ENCODE data around the gene C20orf204. TPM values are rescaled to one million over a fixed set of nuclear protein-coding genes. Genes with fewer than 3 reads are reported as not detected.

Gene C20orf204
- total and polyA plus RNA-seq, 2 donors (not counting 3 experiments of a cell fraction or from before 2014, with no cell fraction given): 2.8 to 5.8 TPM

- no peak for DNase-seq (ENCODE audit: low read depth, low spot score)
- CTCF ChIA-PET: interaction anchor here (1.2 to 1.5 kb wide), 3 partner anchors 18 to 33 kb away, joined by 3 to 5 read pairs (median 5); no protein-coding TSS in a partner anchor
- Histone ChIP-seq H3K9me1 (replicated peaks; ENCODE audit: control insufficient read depth, extremely low read depth, insufficient read depth, low read length) (no peaks in the 10 kb centered on the region), H3K36me3 (ENCODE audit: control insufficient read depth in 2 of 2, extremely low read depth in 1 of 2, insufficient read depth in 2 of 2, low read length in 2 of 2) (peaks cover 0 to 21% of the 10 kb centered on the region in 2 experiments), H3K4me1 (ENCODE audit: control insufficient read depth, extremely low read depth, insufficient read depth, low read length) (no peaks in the 10 kb centered on the region), H3K4me3 (replicated peaks in 1 of 3; ENCODE audit: insufficient read depth in 1 of 3, low read depth in 1 of 3, low read length in 3 of 3) (no peak overlapping the region), H3K9me3 (replicated peaks; ENCODE audit: control insufficient read depth, insufficient read depth, low read length) (no peaks in the 10 kb centered on the region), H3K79me2 (ENCODE audit: control insufficient read depth, insufficient read depth, low read length) (no peaks in the 10 kb centered on the region), H3K27ac (ENCODE audit: insufficient read depth, low read depth, low read length) (no peak overlapping the region), H4K20me1 (replicated peaks; ENCODE audit: control insufficient read depth, extremely low read depth, insufficient read depth, low read length) (no peaks in the 10 kb centered on the region), H3K4me2 (ENCODE audit: insufficient read depth, low read length) (no peak overlapping the region), H3K9ac (replicated peaks; ENCODE audit: extremely low read depth, insufficient read depth, low read length) (no peak overlapping the region), H2AFZ (ENCODE audit: low read depth, low read length) (no peak overlapping the region), H3K27me3 (ENCODE audit: control insufficient read depth in 2 of 2, insufficient read depth in 2 of 2, low read length in 2 of 2) (no peaks in the 10 kb centered on the region)
- no TSS peak for BruUV-seq (replicated peaks)
- POLR2A ChIA-PET: interaction anchor here (0.7 kb wide), 1 partner anchor 48 kb away, joined by 6 read pairs; no protein-coding TSS in a partner anchor
- TF ChIP-seq POLR2AphosphoS5 (IDR thresholded peaks at IDR 0.05; ENCODE audit: insufficient read depth, low read depth, low read length): peak; percentile 23
- TF ChIP-seq, protein P1, sequence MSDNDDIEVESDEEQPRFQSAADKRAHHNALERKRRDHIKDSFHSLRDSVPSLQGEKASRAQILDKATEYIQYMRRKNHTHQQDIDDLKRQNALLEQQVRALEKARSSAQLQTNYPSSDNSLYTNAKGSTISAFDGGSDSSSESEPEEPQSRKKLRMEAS (IDR thresholded peaks at IDR 0.05; ENCODE audit: insufficient read depth, insufficient read length): no peak
- dilution Hi-C loops (cut with MboI; ENCODE audit: extremely low pct_ligation_motif_present, low sequenced_read_pairs): no loop called here
- FAIRE-seq: no peak
- intact Hi-C loops (cut with micrococcal nuclease): no loop called here
Observed at GRCh38 chr20:64071341-64072332, 35.7 kb downstream of the C20orf204 start.

- dilution Hi-C loops (cut with MboI; ENCODE audit: extremely low pct_ligation_motif_present, low sequenced_read_pairs) (no loop called here), intact Hi-C loops (cut with micrococcal nuclease) (no loop called here)
- Histone ChIP-seq H3K9me1 (replicated peaks; ENCODE audit: control insufficient read depth, extremely low read depth, insufficient read depth, low read length) (no peaks in the 10 kb centered on the region), H2AFZ (ENCODE audit: low read depth, low read length) (no peak overlapping the region), H3K79me2 (ENCODE audit: control insufficient read depth, insufficient read depth, low read length) (peaks cover 2% of the 10 kb centered on the region), H4K20me1 (replicated peaks; ENCODE audit: control insufficient read depth, extremely low read depth, insufficient read depth, low read length) (no peaks in the 10 kb centered on the region), H3K36me3 (ENCODE audit: control insufficient read depth in 2 of 2, extremely low read depth in 1 of 2, insufficient read depth in 2 of 2, low read length in 2 of 2) (peaks cover 0 to 21% of the 10 kb centered on the region in 2 experiments), H3K9ac (replicated peaks; ENCODE audit: extremely low read depth, insufficient read depth, low read length) (no peak overlapping the region), H3K4me2 (ENCODE audit: insufficient read depth, low read length) (no peak overlapping the region), H3K9me3 (replicated peaks; ENCODE audit: control insufficient read depth, insufficient read depth, low read length) (no peaks in the 10 kb centered on the region), H3K4me1 (ENCODE audit: control insufficient read depth, extremely low read depth, insufficient read depth, low read length) (no peaks in the 10 kb centered on the region), H3K4me3 (replicated peaks in 1 of 3; ENCODE audit: insufficient read depth in 1 of 3, low read depth in 1 of 3, low read length in 3 of 3) (no peak overlapping the region), H3K27me3 (ENCODE audit: control insufficient read depth in 2 of 2, insufficient read depth in 2 of 2, low read length in 2 of 2) (no peaks in the 10 kb centered on the region), H3K27ac (ENCODE audit: insufficient read depth, low read depth, low read length) (no peak overlapping the region)
- TF ChIP-seq MYC (IDR thresholded peaks at IDR 0.05; ENCODE audit: low read depth, low read length) (no peak), EZH2 (IDR thresholded peaks at IDR 0.05; ENCODE audit: borderline replicate concordance, low read depth, low read length, severe bottlenecking) (no peak), JUN (IDR thresholded peaks at IDR 0.05; ENCODE audit: borderline replicate concordance, insufficient read depth, insufficient read length, low read depth) (no peak), FOS (IDR thresholded peaks at IDR 0.05; ENCODE audit: borderline replicate concordance, insufficient read depth, low read length) (no peak), CTCF (IDR thresholded peaks at IDR 0.05; ENCODE audit: extremely low read depth in 1 of 2, insufficient read depth in 1 of 2, low read depth in 1 of 2, low read length in 2 of 2) (no peak), GATA2 (IDR thresholded peaks at IDR 0.05; ENCODE audit: insufficient read depth, insufficient read length, low read depth, low read length) (no peak), POLR2A (IDR thresholded peaks at IDR 0.05; ENCODE audit: low read depth, low read length) (no peak), POLR2AphosphoS5 (IDR thresholded peaks at IDR 0.05; ENCODE audit: insufficient read depth, low read depth, low read length) (no peak)
- TF ChIP-seq, protein P1 (IDR thresholded peaks at IDR 0.05; ENCODE audit: insufficient read depth, insufficient read length): no peak
- BruUV-seq (replicated peaks): no TSS peak
- no peak for FAIRE-seq
- CTCF ChIA-PET: interaction anchor here (1.2 to 1.5 kb wide), 3 partner anchors 19 to 34 kb away, joined by 3 to 5 read pairs (median 5); no protein-coding TSS in a partner anchor
- POLR2A ChIA-PET: no interaction called here
- DNase-seq (ENCODE audit: low read depth, low spot score): no peak
Observed at GRCh38 chr20:64072498-64073063, 36.6 kb downstream of the C20orf204 start.

All from endothelial cell of umbilical vein (primary cell).